SK-N-SH (cell line): ENCODE results near the gene TIAM2. TPM values are rescaled to one million over a fixed set of nuclear protein-coding genes. Genes with fewer than 3 reads are reported as not detected.

ENCODE experiments used
- CTCF ChIA-PET: fragments of 300-600, 350-600 bp; formaldehyde crosslinking; extraction: SDS; loops from one replicate; lab custom pipeline; 2021; lab: Yijun Ruan, JAX
- POLR2A ChIA-PET: fragments of 350-600 bp; sonication (Branson Sonifier 250); formaldehyde crosslinking; extraction: SDS; loops from one replicate; lab custom pipeline; 2020; ENCODE audit warnings: antibody characterized with exemption, inconsistent platforms; lab: Yijun Ruan, JAX
- DNase-seq: peaks from one replicate; pipeline ENCODE4 v3.0.0; 2012
- H2AFZ ChIP-seq: fragments of 200-600 bp; sonication (generic); 2 replicates; pipeline ENCODE4 v1.8.1; 2016; ENCODE audit warnings: antibody characterized with exemption, mild to moderate bottlenecking, low read depth
- H3F3A ChIP-seq: fragments of 200-600 bp; sonication (generic); replicated peaks from 2 replicates; pipeline ENCODE3; 2016; ENCODE audit warnings: antibody characterized with exemption, mild to moderate bottlenecking; ENCODE audit not compliant: insufficient read depth
- H3K27ac ChIP-seq, 2 experiments: fragments of 200-500 bp in 1 of 2; fragments of 200-600 bp in 1 of 2; sonication (Bioruptor generic) in 1 of 2; sonication (generic), shearing (Covaris generic) in 1 of 2; 2 replicates each; pipeline versions ENCODE4 v1.5.1 to v1.6.1; 2014 to 2016; ENCODE audit warnings: low read depth in 2 of 2, inconsistent platforms in 1 of 2, low read length in 1 of 2, mild to moderate bottlenecking in 1 of 2, mixed read lengths in 1 of 2
- H3K27me3 ChIP-seq: fragments of 200-600 bp; sonication (generic), shearing (Covaris generic); 2 replicates; pipeline ENCODE4 v1.6.1; 2016; ENCODE audit warnings: mixed run types; ENCODE audit not compliant: insufficient read depth
- H3K36me3 ChIP-seq, 2 experiments: fragments of 200-500 bp in 1 of 2; fragments of 200-600 bp in 1 of 2; sonication (Bioruptor generic) in 1 of 2; sonication (generic) in 1 of 2; replicated peaks in 1 of 2; 2 replicates each; pipeline versions ENCODE3 to v1.5.1; 2014 to 2016; ENCODE audit warnings: low read length in 1 of 2, mild to moderate bottlenecking in 1 of 2; ENCODE audit not compliant: insufficient read depth in 2 of 2, control insufficient read depth in 1 of 2
- H3K4me1 ChIP-seq, 2 experiments: fragments of 200-500 bp in 1 of 2; fragments of 200-600 bp in 1 of 2; sonication (Bioruptor generic) in 1 of 2; sonication (generic), shearing (Covaris generic) in 1 of 2; 2 replicates each; pipeline versions ENCODE4 v1.5.1 to v1.6.1; 2014 to 2016; ENCODE audit warnings: low read depth in 1 of 2, low read length in 1 of 2, mixed run types in 1 of 2; ENCODE audit not compliant: insufficient read depth in 2 of 2, control insufficient read depth in 1 of 2
- H3K4me2 ChIP-seq: fragments of 200-600 bp; sonication (generic), shearing (Covaris generic); 2 replicates; pipeline ENCODE4 v1.6.1; 2017; ENCODE audit warnings: mixed run types
- H3K4me3 ChIP-seq, 2 experiments: fragments of 200-500 bp in 1 of 2; fragments of 200-600 bp in 1 of 2; sonication (Bioruptor generic) in 1 of 2; sonication (generic), shearing (Covaris generic) in 1 of 2; 2 replicates each; pipeline versions ENCODE4 v1.5.1 to v1.8.1; 2014 to 2016; ENCODE audit warnings: low read depth in 2 of 2, inconsistent platforms in 1 of 2, low read length in 1 of 2, mild to moderate bottlenecking in 1 of 2, mixed read lengths in 1 of 2, moderate library complexity in 1 of 2
- H3K79me2 ChIP-seq: fragments of 200-600 bp; sonication (generic); 2 replicates; pipeline ENCODE4 v1.8.1; 2017; ENCODE audit warnings: mild to moderate bottlenecking; ENCODE audit not compliant: insufficient read depth
- H3K9ac ChIP-seq: fragments of 200-600 bp; sonication (generic); 2 replicates; pipeline ENCODE4 v1.6.1; 2017; ENCODE audit warnings: mixed run types
- H3K9me2 ChIP-seq: fragments of 200-600 bp; sonication (generic); 2 replicates; pipeline ENCODE4 v1.6.1; 2017; ENCODE audit warnings: mixed run types
- H3K9me3 ChIP-seq: fragments of 200-600 bp; sonication (generic); 2 replicates; pipeline ENCODE4 v1.6.1; 2017; ENCODE audit warnings: mixed run types, mild to moderate bottlenecking, moderate library complexity
- H4K20me1 ChIP-seq: fragments of 200-600 bp; sonication (generic); 2 replicates; pipeline ENCODE4 v1.6.1; 2017; ENCODE audit warnings: mild to moderate bottlenecking, mixed run types; ENCODE audit not compliant: insufficient read depth
- EP300 ChIP-seq, 2 experiments: IDR thresholded peaks; 2 replicates each; pipeline versions ENCODE4 v1.4.0 to v1.6.1; 2012; ENCODE audit warnings: borderline replicate concordance in 1 of 2, low read depth in 1 of 2, low read length in 1 of 2
- EZH2phosphoT487 ChIP-seq: fragments of 200-600 bp; sonication (generic); IDR thresholded peaks from 2 replicates; pipeline ENCODE4 v1.6.1; 2017; ENCODE audit warnings: low read depth, mixed run types, mild to moderate bottlenecking, antibody characterized with exemption, moderate library complexity, borderline replicate concordance
- FOXJ3 ChIP-seq: sonication (generic); formaldehyde crosslinking; IDR thresholded peaks from 2 replicates; pipeline ENCODE4 v1.5.1; 2020; ENCODE audit warnings: mild to moderate bottlenecking, missing genetic modification reagents
- MAX ChIP-seq: IDR thresholded peaks from 2 replicates; pipeline ENCODE4 v1.4.0; 2012; ENCODE audit warnings: low read depth
- NFIC ChIP-seq: IDR thresholded peaks from 2 replicates; pipeline ENCODE4 v1.4.0; 2012; ENCODE audit warnings: borderline replicate concordance
- PBX3 ChIP-seq: IDR thresholded peaks from 2 replicates; pipeline ENCODE4; 2012
- RCOR1 ChIP-seq: fragments of 150-350 bp; IDR thresholded peaks from 2 replicates; pipeline ENCODE4 v1.6.1; 2017; ENCODE audit warnings: antibody characterized with exemption, low read length
- TEAD4 ChIP-seq: IDR thresholded peaks from 2 replicates; pipeline ENCODE4 v1.4.0; 2012; ENCODE audit warnings: mild to moderate bottlenecking, borderline replicate concordance; ENCODE audit not compliant: insufficient read depth
- YY1 ChIP-seq: IDR thresholded peaks from 2 replicates; pipeline ENCODE4 v1.4.0; 2012; ENCODE audit warnings: low read depth, mild to moderate bottlenecking
- WGBS: methylation state at CpG from one replicate; pipeline ENCODE4 v1.1.6; 2017; ENCODE audit warnings: low lambda C conversion rate; 5-methylcytosine and 5-hydroxymethylcytosine counted together
- polyA plus RNA-seq, 3 experiments: library from polyadenylated mRNA; depleted of rRNA; stranded (reverse); fragments of >200 nt; gene quantifications; 2 replicates each; pipeline ENCODE4 v1.2.3, GENCODE V29; 2012

Gene TIAM2
- polyA plus RNA-seq, 1 of the 3 experiments (the other 2 are of a cell fraction), result 13.6 TPM

GRCh38 chr6:155187106-155187505 lies 192.0 kb downstream of the TIAM2 start:
- peak overlapping the region; percentile 61 to 93; a peak in 3 of 4 replicates for H3K27ac ChIP-seq
- peak overlapping the region; percentile 41; the same call in 1 of the 2 replicates for H3K4me2 ChIP-seq
- peaks cover 30% of the 10 kb centered on the region for H3F3A ChIP-seq
- peaks cover 31 to 46% of the 10 kb centered on the region in 2 experiments for H3K4me1 ChIP-seq
- H3K9me2 ChIP-seq, result no peaks in the 10 kb centered on the region
- CTCF ChIA-PET, result interaction anchor here (0.7 to 0.8 kb wide), 2 partner anchors 10 to 130 kb away, joined by 3 read pairs; no protein-coding TSS in a partner anchor
- 37% methylated on average over 2 of the region's 2 CpGs for WGBS
- H3K36me3 ChIP-seq, result peaks cover 0 to 7% of the 10 kb centered on the region in 2 experiments
- peak overlapping the region; percentile 25; the same call in 1 of the 2 replicates for H3K9ac ChIP-seq
- H4K20me1 ChIP-seq, result no peaks in the 10 kb centered on the region
- no peak overlapping the region for H2AFZ ChIP-seq
- POLR2A ChIA-PET, result no interaction called here
- peak; percentile 15; the same call in 1 of the 2 replicates for TF ChIP-seq PBX3
- no peak for TF ChIP-seq TEAD4
- TF ChIP-seq EZH2phosphoT487, result no peak
- no peak for TF ChIP-seq EP300 (IDR thresholded peaks at IDR 0.05; ENCODE audit: borderline replicate concordance in 1 of 2, low read depth in 1 of 2, low read length in 1 of 2)
- TF ChIP-seq FOXJ3 (CRISPR knock-in tag), result no peak
- H3K27me3 ChIP-seq, result no peaks in the 10 kb centered on the region
- H3K79me2 ChIP-seq, result no peaks in the 10 kb centered on the region
- H3K4me3 ChIP-seq, result no peak overlapping the region
- no peak for DNase-seq
- H3K9me3 ChIP-seq, result no peaks in the 10 kb centered on the region

- TF ChIP-seq MAX (no peak), YY1 (0 out of 2 replicates have a peak, but pooled peaks have one; percentile 1), RCOR1 (no peak), NFIC (no peak)
- Histone ChIP-seq H2AFZ (no peak overlapping the region), H3K79me2 (no peaks in the 10 kb centered on the region), H3F3A (peaks cover 29% of the 10 kb centered on the region), H3K9ac (peak overlapping the region; percentile 58; the same call in 1 of the 2 replicates), H3K4me3 (no peak overlapping the region), H3K4me1 (peaks cover 30 to 46% of the 10 kb centered on the region in 2 experiments), H3K27ac (peak overlapping the region; percentile 93 to 95), H3K36me3 (peaks cover 0 to 7% of the 10 kb centered on the region in 2 experiments), H3K9me3 (no peaks in the 10 kb centered on the region), H4K20me1 (no peaks in the 10 kb centered on the region), H3K4me2 (peak overlapping the region; percentile 60; the same call in 1 of the 2 replicates), H3K9me2 (no peaks in the 10 kb centered on the region), H3K27me3 (no peaks in the 10 kb centered on the region)
- DNase-seq, result no peak
- ChIA-PET CTCF (interaction anchor here (0.6 to 1.5 kb wide), 4 partner anchors 11 to 299 kb away, joined by 3 to 6 read pairs (median 5); no protein-coding TSS in a partner anchor), POLR2A (no interaction called here)
- 89% methylated on average over 11 of the region's 13 CpGs for WGBS
These were observed 193.0 kb downstream of the TIAM2 start for GRCh38 chr6:155187994-155188706.
